ENCODE data around the gene ADD2.

The ADD2 gene

DNA sequence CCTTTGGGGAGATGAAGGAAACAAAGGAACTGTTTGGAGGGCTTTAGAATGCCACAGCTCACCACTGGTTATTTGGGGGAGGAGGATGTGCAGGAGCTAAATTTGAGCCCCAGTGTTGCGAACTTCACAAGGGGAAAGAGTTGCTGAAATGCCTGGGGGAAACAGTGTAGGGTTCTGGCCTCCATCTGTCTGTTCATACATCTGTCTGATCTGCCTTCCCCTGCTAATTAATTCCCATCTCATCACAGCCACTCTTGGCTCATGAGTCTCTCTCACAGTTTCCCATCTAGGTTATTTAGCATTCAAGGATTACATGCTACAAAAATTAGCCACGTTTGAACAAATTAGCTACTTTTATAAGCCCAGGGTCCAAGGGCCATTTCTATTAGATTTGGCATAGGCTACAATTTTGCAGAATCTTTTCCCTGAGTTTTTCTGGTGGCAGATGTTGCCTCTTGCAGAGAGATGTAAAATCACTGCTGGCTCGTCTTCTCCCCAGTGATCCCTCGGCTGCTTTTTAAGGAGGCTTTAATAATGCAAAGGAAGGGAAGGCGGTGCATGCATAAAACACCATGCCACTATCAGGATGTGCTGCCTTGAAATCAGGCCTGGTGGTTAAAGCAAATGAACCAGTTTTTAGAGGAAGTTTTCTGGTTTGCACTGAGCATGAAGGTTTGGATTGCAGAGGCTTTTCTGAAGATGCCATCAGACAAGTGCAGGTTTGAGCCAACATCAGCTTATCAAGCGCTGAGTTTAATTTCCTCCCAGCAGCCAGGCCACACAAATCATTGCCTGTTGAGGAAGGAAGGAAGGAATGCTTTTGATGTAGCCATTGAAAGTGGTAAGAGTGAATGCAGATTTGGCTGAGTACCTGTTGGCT lies 35.0 kb downstream of the ADD2 start:
- Mint-ChIP-seq H3K4me3 (no peak overlapping the region), H3K4me1 (ENCODE audit: low read depth) (peaks cover 2% of the 10 kb centered on the region), H3K9me3 (peaks cover 2% of the 10 kb centered on the region), H3K27ac (no peak overlapping the region), H3K36me3 (ENCODE audit: low read depth) (no peaks in the 10 kb centered on the region), H3K27me3 (ENCODE audit: low read depth) (peaks cover 6% of the 10 kb centered on the region)
- DNase-seq (ENCODE audit: low spot score): no peak

- Mint-ChIP-seq H3K27me3 (ENCODE audit: low read depth) (peaks cover 6% of the 10 kb centered on the region), H3K27ac (no peak overlapping the region), H3K4me3 (no peak overlapping the region), H3K36me3 (ENCODE audit: low read depth) (no peaks in the 10 kb centered on the region), H3K4me1 (ENCODE audit: low read depth) (peaks cover 2% of the 10 kb centered on the region), H3K9me3 (no peaks in the 10 kb centered on the region)
- no peak for DNase-seq (ENCODE audit: low spot score)
These were observed 37.3 kb downstream of the ADD2 start for GRCh38 chr2:70730730-70731129.

DNA sequence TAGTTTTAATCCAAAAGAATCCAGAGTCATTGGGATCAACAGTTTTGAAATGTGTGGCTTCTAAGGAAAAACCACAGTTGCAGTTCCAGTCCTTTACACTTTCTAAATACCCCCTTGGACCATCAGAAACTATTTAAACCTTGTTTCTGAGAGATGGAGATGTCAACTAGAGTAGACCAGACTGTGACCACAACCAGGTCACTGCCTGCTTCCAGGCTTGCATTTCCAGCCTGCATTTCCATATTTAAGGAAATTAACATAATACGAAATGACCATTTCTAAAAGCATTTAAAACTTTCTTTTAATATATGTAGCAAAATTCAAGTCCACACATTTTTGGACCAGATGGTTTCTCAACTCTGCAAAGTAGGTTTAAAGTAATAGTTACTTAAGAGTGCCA lies 38.4 kb downstream of the ADD2 start:
- H3K36me3 Mint-ChIP-seq (ENCODE audit: low read depth): no peaks in the 10 kb centered on the region
- H3K27me3 Mint-ChIP-seq (ENCODE audit: low read depth): peaks cover 4% of the 10 kb centered on the region
- no peaks in the 10 kb centered on the region for H3K4me1 Mint-ChIP-seq (ENCODE audit: low read depth)
- H3K4me3 Mint-ChIP-seq: no peak overlapping the region
- no peak for DNase-seq (ENCODE audit: low spot score)
- no peaks in the 10 kb centered on the region for H3K9me3 Mint-ChIP-seq
- H3K27ac Mint-ChIP-seq: no peak overlapping the region

DNA sequence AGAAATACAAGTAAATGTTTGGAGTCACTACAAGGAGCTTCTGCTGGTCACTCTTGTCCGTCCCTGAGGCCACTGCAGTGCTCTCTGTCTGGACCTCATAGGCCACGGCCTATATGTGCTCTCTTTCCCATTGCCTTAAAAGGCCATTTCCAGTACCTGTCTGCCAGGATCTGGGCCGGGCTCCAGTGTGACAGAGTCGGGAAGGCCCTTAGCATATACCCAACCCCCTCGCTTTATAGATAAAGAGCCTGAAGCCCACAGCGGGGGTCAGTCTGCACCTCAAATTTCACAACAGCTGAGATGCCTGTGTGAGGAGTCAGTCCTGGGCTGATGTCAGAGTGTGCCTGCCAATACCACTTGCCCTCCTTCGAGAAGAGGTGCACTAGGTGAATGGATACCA lies 39.9 kb downstream of the ADD2 start:
- H3K4me3 Mint-ChIP-seq: no peak overlapping the region
- peaks cover 4% of the 10 kb centered on the region for H3K27me3 Mint-ChIP-seq (ENCODE audit: low read depth)
- no peak for DNase-seq (ENCODE audit: low spot score)
- H3K36me3 Mint-ChIP-seq (ENCODE audit: low read depth): no peaks in the 10 kb centered on the region
- no peak overlapping the region for H3K27ac Mint-ChIP-seq
- H3K9me3 Mint-ChIP-seq: no peaks in the 10 kb centered on the region
- no peaks in the 10 kb centered on the region for H3K4me1 Mint-ChIP-seq (ENCODE audit: low read depth)

DNA sequence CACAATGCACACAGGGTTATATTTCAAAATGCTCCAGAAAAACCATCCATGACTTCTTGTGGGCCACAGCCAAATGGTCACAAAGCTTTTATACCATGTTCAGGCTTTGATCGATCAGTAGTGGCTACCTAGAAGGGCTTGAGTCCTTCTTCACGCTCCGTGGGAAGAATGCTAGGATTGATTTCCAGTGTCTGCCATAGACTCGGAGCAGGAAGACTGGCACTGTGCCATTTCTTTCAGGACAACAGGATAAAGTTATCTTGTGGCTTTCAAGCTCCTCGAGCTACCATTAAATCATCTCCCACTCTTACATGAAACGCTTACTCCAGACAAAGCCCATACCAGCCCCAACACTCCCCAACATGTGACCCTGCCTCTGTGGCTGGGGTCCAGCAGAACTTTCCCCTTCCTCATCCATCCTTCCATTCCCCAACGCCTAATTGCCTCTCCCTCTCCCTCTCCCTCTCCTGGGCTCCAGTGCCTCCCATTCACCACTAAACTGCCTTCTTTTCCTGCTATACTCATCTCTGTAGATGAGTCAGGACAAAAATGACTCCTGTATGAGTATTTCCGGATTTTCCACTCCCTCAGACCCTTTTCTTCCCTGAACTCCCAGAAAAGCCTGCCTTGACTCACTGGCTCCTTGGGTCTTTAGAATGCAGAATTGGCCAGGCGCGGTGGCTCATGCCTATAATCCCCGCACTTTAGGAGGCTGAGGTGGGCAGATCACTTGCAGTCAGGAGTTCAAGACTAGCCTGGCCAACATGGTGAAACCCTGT lies 40.9 kb downstream of the ADD2 start:
- Mint-ChIP-seq H3K27me3 (ENCODE audit: low read depth) (no peaks in the 10 kb centered on the region), H3K36me3 (ENCODE audit: low read depth) (no peaks in the 10 kb centered on the region), H3K9me3 (no peaks in the 10 kb centered on the region), H3K4me3 (no peak overlapping the region), H3K4me1 (ENCODE audit: low read depth) (no peaks in the 10 kb centered on the region), H3K27ac (no peak overlapping the region)
- no peak for DNase-seq (ENCODE audit: low spot score)

DNA sequence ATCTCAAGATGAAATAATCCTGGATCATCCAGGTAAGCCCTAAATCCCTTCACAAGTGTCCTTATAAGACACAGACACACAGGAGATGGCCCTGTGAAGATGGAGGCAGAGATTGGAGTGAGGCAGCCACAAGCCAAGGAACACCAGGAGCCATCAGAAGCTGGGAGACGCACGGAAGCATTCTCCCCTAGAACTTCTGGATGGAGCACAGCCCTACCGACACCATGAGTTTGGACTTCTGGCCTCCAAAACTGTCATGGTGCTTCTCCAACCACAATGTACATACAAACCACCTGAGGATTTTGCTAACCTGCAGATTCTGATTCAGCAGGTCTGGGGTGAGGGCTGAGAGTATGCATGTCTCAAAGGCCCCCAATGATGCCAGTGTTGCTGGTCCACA lies 42.5 kb downstream of the ADD2 start:
- no peaks in the 10 kb centered on the region for H3K9me3 Mint-ChIP-seq

GRCh38 chr2:70724366-70724765 lies 43.6 kb downstream of the ADD2 start:
- Mint-ChIP-seq H3K4me1 (ENCODE audit: low read depth) (no peaks in the 10 kb centered on the region), H3K36me3 (ENCODE audit: low read depth) (no peaks in the 10 kb centered on the region), H3K4me3 (no peak overlapping the region), H3K27ac (no peak overlapping the region), H3K9me3 (no peaks in the 10 kb centered on the region), H3K27me3 (ENCODE audit: low read depth) (no peaks in the 10 kb centered on the region)
- DNase-seq (ENCODE audit: low spot score): no peak

More for the DNA sequence above, 42.5 kb downstream of the ADD2 start:
- Mint-ChIP-seq H3K4me1 (ENCODE audit: low read depth) (no peaks in the 10 kb centered on the region), H3K27me3 (ENCODE audit: low read depth) (no peaks in the 10 kb centered on the region), H3K36me3 (ENCODE audit: low read depth) (no peaks in the 10 kb centered on the region), H3K4me3 (no peak overlapping the region), H3K27ac (no peak overlapping the region)
- DNase-seq (ENCODE audit: low spot score): no peak

GRCh38 chr2:70723286-70723885 lies 44.6 kb downstream of the ADD2 start:
- H3K9me3 Mint-ChIP-seq: no peaks in the 10 kb centered on the region
- H3K4me1 Mint-ChIP-seq (ENCODE audit: low read depth): no peaks in the 10 kb centered on the region
- no peak for DNase-seq (ENCODE audit: low spot score)
- H3K4me3 Mint-ChIP-seq: no peak overlapping the region
- H3K36me3 Mint-ChIP-seq (ENCODE audit: low read depth): no peaks in the 10 kb centered on the region
- no peak overlapping the region for H3K27ac Mint-ChIP-seq
- no peaks in the 10 kb centered on the region for H3K27me3 Mint-ChIP-seq (ENCODE audit: low read depth)

DNA sequence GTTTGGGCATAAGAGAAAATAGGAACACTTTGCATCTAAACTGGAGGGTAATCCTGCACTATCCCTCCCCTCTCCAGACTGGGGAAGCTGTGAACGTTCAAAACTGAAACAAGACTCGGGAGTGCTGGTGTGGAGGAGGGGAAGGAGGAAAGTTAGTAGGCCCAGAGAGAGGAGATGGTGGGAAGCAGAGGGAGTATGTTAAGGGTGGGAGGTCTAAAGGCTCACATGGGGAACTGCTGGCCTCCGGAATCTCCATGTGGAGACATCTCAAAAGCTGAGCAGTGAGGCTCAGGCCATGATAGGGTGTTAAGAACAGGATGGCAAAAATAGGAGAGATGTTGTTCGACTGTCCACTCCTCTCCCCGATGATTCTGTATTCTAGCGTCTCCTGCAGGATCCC lies 47.9 kb downstream of the ADD2 start:
- Mint-ChIP-seq H3K9me3 (no peaks in the 10 kb centered on the region), H3K27ac (no peak overlapping the region), H3K4me1 (ENCODE audit: low read depth) (no peaks in the 10 kb centered on the region), H3K27me3 (ENCODE audit: low read depth) (no peaks in the 10 kb centered on the region), H3K4me3 (no peak overlapping the region), H3K36me3 (ENCODE audit: low read depth) (no peaks in the 10 kb centered on the region)
- no peak for DNase-seq (ENCODE audit: low spot score)

DNA sequence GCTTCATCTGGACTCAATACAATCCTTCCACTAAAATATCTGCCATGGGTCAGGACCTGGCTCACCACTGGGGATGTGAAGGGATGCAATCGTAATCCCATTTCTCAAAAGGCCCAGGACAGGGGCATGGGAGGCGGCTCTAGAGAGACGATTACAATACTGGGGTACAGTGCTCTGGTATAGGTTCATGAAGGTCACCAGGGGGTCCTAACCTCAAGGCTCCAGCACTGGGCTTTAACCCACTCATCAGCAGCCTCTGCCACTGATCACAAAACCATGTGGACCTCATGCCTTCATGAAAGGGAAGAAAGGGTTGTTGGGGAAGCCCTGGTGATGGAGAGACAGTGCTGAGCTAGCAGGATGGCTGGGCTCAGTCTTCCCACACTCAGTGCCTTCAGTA lies 48.8 kb downstream of the ADD2 start:
- Mint-ChIP-seq H3K4me1 (ENCODE audit: low read depth) (no peaks in the 10 kb centered on the region), H3K27me3 (ENCODE audit: low read depth) (no peaks in the 10 kb centered on the region)

DNA sequence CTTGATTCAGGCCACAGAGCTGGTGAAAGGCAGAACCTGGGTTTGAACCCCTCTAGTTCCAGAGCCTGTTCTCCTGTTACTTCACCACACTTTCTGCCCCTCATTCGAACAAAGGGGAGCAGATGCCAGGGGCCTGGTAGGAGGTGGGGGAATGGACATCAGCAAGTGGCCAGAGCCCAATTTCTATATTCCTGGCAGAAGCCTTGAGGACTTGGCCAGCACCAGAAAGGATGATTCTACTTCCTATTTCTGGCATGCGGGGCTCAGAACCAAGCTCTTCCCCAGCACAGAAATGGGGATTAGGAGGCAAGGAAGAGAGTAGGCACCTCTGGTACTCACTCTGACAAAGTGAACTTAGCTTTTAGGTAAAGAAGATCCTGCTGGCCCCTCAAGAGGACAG lies 49.3 kb downstream of the ADD2 start:
- H3K36me3 Mint-ChIP-seq (ENCODE audit: low read depth): no peaks in the 10 kb centered on the region
- H3K27me3 Mint-ChIP-seq (ENCODE audit: low read depth): no peaks in the 10 kb centered on the region
- no peaks in the 10 kb centered on the region for H3K9me3 Mint-ChIP-seq
- DNase-seq (ENCODE audit: low spot score): no peak
- no peak overlapping the region for H3K27ac Mint-ChIP-seq
- H3K4me3 Mint-ChIP-seq: no peak overlapping the region
- no peaks in the 10 kb centered on the region for H3K4me1 Mint-ChIP-seq (ENCODE audit: low read depth)

More for the DNA sequence above, 48.8 kb downstream of the ADD2 start:
- no peak for DNase-seq (ENCODE audit: low spot score)
- no peaks in the 10 kb centered on the region for H3K9me3 Mint-ChIP-seq
- no peak overlapping the region for H3K4me3 Mint-ChIP-seq
- H3K27ac Mint-ChIP-seq: no peak overlapping the region
- H3K36me3 Mint-ChIP-seq (ENCODE audit: low read depth): no peaks in the 10 kb centered on the region

DNA sequence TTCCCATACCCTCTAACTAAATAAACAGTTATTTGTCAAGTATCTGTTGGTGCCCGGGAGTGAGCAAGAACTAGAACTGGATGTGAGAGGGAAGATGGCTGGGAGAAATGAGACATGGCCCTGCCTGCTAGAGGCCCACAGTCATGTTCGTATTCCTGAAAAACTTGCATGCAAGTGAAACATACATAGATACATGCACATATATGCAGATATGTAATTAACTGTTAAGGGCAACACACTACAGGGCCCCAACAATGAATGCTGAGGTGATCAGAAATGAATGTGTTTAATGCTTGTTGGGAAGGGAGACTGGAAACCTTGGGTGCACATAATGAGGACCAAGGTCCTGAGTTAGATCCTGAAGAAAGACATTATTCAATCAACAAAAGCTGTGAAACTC lies 49.8 kb downstream of the ADD2 start:
- Mint-ChIP-seq H3K4me1 (ENCODE audit: low read depth) (no peaks in the 10 kb centered on the region), H3K27ac (no peak overlapping the region), H3K4me3 (no peak overlapping the region), H3K9me3 (no peaks in the 10 kb centered on the region), H3K36me3 (ENCODE audit: low read depth) (no peaks in the 10 kb centered on the region), H3K27me3 (ENCODE audit: low read depth) (no peaks in the 10 kb centered on the region)
- DNase-seq (ENCODE audit: low spot score): no peak

- no peak for DNase-seq (ENCODE audit: low spot score)
- no peaks in the 10 kb centered on the region for H3K36me3 Mint-ChIP-seq (ENCODE audit: low read depth)
- H3K4me1 Mint-ChIP-seq (ENCODE audit: low read depth): no peaks in the 10 kb centered on the region
- no peaks in the 10 kb centered on the region for H3K27me3 Mint-ChIP-seq (ENCODE audit: low read depth)
- H3K27ac Mint-ChIP-seq: no peak overlapping the region
- no peaks in the 10 kb centered on the region for H3K9me3 Mint-ChIP-seq
- no peak overlapping the region for H3K4me3 Mint-ChIP-seq
These were observed 50.5 kb downstream of the ADD2 start for GRCh38 chr2:70717431-70718038.

GRCh38 chr2:70716951-70717350 lies 51.0 kb downstream of the ADD2 start:
- Mint-ChIP-seq H3K9me3 (no peaks in the 10 kb centered on the region), H3K27me3 (ENCODE audit: low read depth) (no peaks in the 10 kb centered on the region), H3K4me1 (ENCODE audit: low read depth) (no peaks in the 10 kb centered on the region), H3K4me3 (no peak overlapping the region), H3K27ac (no peak overlapping the region), H3K36me3 (ENCODE audit: low read depth) (no peaks in the 10 kb centered on the region)
- no peak for DNase-seq (ENCODE audit: low spot score)

All from T-helper 2 cell treated with Interferon-gamma antibody and Interleukin-4, amounts not matched to agents 5 μg/mL and 100 μg/mL, for 36 hours (primary cell).